ENCODE results near the gene MCRIP1.

MCRIP1 gene

DNA sequence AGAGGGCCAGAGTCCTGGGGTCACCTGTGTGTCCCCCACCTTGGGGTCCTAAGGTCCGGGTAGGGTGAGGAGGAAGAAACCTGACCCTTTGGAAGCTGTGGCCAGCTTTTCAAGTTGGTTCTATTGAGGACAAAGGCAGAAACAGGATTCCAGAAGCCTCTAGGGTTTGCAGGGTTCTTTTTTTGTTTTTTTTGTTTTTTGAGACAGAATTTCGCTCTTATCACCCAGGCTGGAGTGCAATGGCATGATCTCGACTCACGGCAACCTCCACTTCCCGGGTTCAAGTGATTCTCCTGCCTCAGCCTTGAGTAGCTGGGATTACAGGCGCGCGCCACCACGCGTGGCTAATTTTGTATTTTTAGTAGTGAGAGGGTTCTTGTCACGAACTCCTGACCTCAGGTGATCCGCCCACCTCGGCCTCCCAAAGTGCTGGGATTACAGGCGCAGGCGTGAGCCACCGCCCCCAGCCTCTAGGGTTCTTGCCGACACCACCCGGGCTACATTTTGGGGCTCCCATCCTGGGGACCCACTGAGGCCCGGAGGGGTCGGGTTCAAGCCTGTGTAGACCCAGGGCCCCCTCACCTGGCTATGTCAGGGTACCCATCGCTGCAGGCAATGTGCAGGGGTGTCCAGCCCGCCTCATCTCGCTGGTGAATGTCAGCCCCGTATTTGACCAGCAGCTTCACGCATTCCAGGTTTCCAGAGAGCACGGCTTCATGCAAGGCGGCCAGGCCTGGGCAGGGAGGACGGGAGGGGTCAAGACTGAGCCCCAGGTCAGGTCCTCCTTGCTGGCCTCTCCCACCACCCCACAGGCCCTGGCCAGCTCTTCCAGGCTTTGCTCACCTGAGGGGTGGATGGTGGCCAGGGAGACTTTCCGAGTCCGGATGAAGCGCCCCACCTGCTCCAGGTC lies 1.1 kb upstream of the MCRIP1 start:
- CTCF ChIA-PET: interaction anchor here (1.1 to 2.3 kb wide), 5 partner anchors 10 to 186 kb away, joined by 3 to 7 read pairs (median 3); no protein-coding TSS in a partner anchor
- DNase-seq (ENCODE audit: extremely low spot score): no peak
- TF ChIP-seq, protein P1, sequence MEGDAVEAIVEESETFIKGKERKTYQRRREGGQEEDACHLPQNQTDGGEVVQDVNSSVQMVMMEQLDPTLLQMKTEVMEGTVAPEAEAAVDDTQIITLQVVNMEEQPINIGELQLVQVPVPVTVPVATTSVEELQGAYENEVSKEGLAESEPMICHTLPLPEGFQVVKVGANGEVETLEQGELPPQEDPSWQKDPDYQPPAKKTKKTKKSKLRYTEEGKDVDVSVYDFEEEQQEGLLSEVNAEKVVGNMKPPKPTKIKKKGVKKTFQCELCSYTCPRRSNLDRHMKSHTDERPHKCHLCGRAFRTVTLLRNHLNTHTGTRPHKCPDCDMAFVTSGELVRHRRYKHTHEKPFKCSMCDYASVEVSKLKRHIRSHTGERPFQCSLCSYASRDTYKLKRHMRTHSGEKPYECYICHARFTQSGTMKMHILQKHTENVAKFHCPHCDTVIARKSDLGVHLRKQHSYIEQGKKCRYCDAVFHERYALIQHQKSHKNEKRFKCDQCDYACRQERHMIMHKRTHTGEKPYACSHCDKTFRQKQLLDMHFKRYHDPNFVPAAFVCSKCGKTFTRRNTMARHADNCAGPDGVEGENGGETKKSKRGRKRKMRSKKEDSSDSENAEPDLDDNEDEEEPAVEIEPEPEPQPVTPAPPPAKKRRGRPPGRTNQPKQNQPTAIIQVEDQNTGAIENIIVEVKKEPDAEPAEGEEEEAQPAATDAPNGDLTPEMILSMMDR (IDR thresholded peaks at IDR 0.05; ENCODE audit: control extremely low read depth, extremely low read depth, low read depth, missing control alignments): no peak
- POLR2A ChIA-PET: interaction anchor here (0.6 kb wide), 1 partner anchor 271 kb away, joined by 5 read pairs; no protein-coding TSS in a partner anchor

DNA sequence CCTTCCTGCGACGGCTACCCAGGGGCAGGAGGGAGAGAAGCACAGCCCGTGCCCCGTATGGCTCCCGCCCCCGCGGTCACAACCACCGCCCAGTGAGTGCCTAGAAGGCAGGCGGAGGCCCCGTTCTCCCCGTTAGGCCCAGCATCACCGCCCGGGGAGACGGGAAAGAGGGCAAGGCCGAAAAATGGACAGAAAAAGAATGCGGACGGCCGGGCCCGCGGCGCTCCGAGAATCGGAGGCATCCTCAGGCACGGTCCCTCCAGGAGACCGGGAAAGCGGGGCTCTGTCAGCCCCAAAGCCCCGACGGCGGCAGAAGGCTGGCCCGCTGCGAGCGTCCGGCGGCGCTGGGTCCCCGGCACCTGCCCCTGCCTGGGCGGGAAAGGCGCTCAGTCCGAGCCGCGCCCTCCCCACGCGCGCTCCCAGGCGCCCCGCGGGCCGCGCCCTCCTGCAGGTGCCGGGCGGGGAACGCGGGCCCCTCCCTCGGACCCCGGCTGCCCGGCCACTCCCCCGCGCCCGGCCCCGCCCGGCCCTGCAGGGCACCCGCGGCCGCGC lies 407 bp downstream of the MCRIP1 start:
- peak; percentile 53 for DNase-seq (ENCODE audit: extremely low spot score)
- CTCF ChIA-PET: interaction anchor here (1.5 to 2.3 kb wide), 2 partner anchors 31 to 37 kb away, joined by 3 to 7 read pairs; no protein-coding TSS in a partner anchor
- TF ChIP-seq, protein P1 (IDR thresholded peaks at IDR 0.05; ENCODE audit: control extremely low read depth, extremely low read depth, low read depth, missing control alignments): no peak
- POLR2A ChIA-PET: interaction anchor here (1.0 to 1.1 kb wide), 2 partner anchors 11 to 14 kb away, joined by 3 to 4 read pairs; no protein-coding TSS in a partner anchor

DNA sequence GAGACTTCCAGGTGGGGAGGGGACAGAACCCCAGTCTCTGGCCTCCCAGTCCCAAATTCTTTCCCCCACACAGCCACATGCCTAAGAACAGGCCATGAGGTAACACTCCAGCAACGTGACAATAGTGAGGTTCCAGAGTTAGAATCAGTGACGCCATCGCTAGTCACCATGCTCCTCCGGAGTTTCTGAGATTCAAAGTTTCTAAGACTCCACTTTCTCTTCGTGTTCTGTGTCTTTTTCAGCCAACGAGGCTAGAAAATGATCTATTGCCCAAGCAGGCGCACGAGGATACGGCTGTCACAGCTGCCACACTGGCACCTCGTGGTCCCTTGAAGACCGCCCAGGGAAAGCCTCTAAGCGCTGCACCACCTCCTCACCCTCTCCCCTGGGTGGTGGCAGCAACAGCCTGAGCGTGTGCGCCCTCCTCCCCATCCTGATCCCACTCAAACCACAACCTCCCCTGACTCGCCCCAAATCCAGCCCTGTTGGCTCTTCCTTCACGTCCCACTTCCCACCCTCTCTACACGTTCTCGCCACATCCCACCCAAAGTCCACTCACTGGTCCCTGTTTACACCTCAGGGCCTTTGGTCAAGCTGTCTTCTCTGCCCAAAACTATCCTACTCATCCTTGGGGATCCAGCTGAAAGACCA lies 1.0 kb downstream of the MCRIP1 start:
- ChIA-PET POLR2A (no interaction called here), CTCF (interaction anchor here (2.3 kb wide), 1 partner anchor 38 kb away, joined by 7 read pairs; no protein-coding TSS in a partner anchor)
- TF ChIP-seq, protein P1 (IDR thresholded peaks at IDR 0.05; ENCODE audit: control extremely low read depth, extremely low read depth, low read depth, missing control alignments): no peak
- DNase-seq (ENCODE audit: extremely low spot score): no peak

DNA sequence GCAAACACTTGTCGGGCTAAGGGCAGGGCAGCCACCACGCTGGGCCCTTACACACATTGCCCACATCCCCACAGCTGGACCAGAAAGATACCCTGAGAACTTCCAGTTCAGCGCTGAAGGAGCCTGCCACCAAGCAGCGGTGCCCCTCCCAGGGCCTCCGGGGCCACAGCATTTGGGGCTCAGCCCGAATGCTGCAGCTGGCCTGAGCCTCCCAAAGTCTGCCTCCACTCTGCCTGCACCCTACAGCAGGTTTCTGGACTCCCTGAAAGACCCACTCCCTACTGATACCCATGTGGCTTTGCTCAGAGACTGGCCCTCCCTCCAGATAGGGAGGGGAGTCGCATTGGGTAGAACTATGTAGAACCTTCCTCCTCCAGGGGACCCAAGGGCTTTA lies 1.5 kb downstream of the MCRIP1 start:
- POLR2A ChIA-PET: no interaction called here
- TF ChIP-seq, protein P1 (IDR thresholded peaks at IDR 0.05; ENCODE audit: control extremely low read depth, extremely low read depth, low read depth, missing control alignments): no peak
- CTCF ChIA-PET: no interaction called here
- DNase-seq (ENCODE audit: extremely low spot score): no peak

DNA sequence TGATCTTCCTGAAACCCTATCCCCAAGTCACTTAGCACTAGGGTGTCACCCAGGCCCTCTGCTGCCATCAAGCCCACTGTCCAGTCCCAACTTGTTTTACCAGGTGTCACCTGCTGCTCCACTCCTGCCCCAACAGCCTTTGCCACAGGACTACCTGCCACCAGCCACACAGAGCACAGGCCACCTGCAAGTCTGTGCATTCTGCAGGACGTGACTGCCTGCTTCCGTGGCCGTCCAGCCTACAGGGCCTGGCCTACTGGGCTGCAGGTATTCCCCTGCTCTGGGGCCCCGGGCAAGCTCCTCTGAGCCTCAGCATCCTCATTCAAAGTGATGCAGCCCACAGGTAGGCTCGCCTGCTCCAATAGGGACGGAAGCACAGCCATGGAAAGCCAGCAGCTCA lies 3.2 kb downstream of the MCRIP1 start:
- ChIA-PET POLR2A (no interaction called here), CTCF (no interaction called here)
- no peak for DNase-seq (ENCODE audit: extremely low spot score)
- TF ChIP-seq, protein P1 (IDR thresholded peaks at IDR 0.05; ENCODE audit: control extremely low read depth, extremely low read depth, low read depth, missing control alignments): no peak

DNA sequence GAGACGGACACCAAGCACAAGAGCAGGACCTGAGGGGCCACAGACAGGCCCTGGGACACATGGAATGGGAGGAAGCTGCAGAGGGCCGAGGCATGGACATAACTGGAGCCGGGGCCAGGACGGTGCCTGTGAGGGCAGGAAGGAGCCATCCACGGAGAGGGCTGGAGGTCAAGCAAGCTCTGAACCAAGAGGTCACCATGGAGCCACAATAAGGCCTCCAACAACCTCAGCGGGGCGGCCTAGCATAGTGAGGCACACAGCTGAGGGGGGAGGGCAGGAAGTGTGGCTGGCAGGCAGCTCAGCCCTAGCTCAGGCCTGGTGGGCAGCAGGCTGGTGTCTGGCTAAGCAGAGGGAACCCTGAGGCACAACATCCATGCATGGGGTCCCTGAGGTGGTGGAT lies 4.4 kb downstream of the MCRIP1 start:
- ChIA-PET POLR2A (no interaction called here), CTCF (no interaction called here)
- no peak for DNase-seq (ENCODE audit: extremely low spot score)
- TF ChIP-seq, protein P1 (IDR thresholded peaks at IDR 0.05; ENCODE audit: control extremely low read depth, extremely low read depth, low read depth, missing control alignments): no peak
